SK-N-SH (cell line): Measurements from ENCODE around the gene KRTAP19-2.

ENCODE experiments used
- CTCF ChIP-seq: fragments of 200-600 bp; sonication (generic); IDR thresholded peaks from 2 replicates; pipeline ENCODE4 v1.6.1; 2017; ENCODE audit warnings: antibody characterized with exemption, mild to moderate bottlenecking, moderate library complexity
- MAX ChIP-seq: IDR thresholded peaks from 2 replicates; pipeline ENCODE4 v1.4.0; 2012; ENCODE audit warnings: low read depth
- TAF1 ChIP-seq: IDR thresholded peaks from 2 replicates; pipeline ENCODE4 v1.6.1; 2012; ENCODE audit warnings: low read depth, mild to moderate bottlenecking, low read length, moderate library complexity, borderline replicate concordance
- USF2 ChIP-seq: fragments of 150-350 bp; IDR thresholded peaks from 2 replicates; pipeline ENCODE4 v1.6.1; 2017; ENCODE audit warnings: antibody characterized with exemption, low read length, low read depth, borderline replicate concordance
- YY1 ChIP-seq: IDR thresholded peaks from 2 replicates; pipeline ENCODE4 v1.4.0; 2012; ENCODE audit warnings: low read depth, mild to moderate bottlenecking
- TF ChIP-seq, protein P1 (sequence below): IDR thresholded peaks from 2 replicates; pipeline ENCODE4; 2012

DNA sequence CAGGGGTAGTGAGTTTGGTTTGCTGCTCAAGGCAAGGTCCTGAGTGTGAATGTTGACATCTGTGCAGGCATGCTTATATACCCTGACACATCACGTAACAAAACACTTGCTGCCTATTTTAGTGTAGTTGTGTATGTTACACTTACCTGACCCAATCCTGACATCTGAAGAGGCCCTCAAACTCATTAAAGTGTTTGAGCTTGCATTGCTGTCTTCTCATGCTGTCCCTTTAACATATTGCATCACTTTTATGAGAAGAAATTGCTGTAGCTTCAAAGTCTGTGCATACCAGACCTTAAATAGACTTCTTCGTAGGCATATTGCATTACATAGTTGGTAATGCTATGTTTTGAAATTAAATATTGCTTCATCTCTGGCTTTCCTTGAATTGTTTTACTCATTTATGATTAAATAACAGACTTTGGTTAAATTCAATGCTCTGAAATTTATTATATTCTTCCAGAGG, 4.8 kb upstream of the KRTAP19-2 start, which contains the start of gene KRTAP19-3:
- no peak for TF ChIP-seq CTCF
- TF ChIP-seq, protein P1, sequence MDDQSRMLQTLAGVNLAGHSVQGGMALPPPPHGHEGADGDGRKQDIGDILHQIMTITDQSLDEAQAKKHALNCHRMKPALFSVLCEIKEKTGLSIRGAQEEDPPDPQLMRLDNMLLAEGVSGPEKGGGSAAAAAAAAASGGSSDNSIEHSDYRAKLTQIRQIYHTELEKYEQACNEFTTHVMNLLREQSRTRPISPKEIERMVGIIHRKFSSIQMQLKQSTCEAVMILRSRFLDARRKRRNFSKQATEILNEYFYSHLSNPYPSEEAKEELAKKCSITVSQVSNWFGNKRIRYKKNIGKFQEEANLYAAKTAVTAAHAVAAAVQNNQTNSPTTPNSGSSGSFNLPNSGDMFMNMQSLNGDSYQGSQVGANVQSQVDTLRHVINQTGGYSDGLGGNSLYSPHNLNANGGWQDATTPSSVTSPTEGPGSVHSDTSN = no peak
- no peak for TF ChIP-seq USF2
- no peak for TF ChIP-seq MAX
- TF ChIP-seq TAF1 = no peak
- no peak for TF ChIP-seq YY1
